Activated CD8-positive, alpha-beta T cell treated with anti-CD3 and anti-CD28 coated beads for 36 hours (primary cell): Measurements from ENCODE around the gene TTC21B. TPM values are rescaled to one million over a fixed set of nuclear protein-coding genes. Genes with fewer than 3 reads are reported as not detected.

ENCODE experiments used
- ATAC-seq: fragments of 200-7000 bp; cut with Tn5 transposase; one replicate; pipeline ENCODE4 v1.10.0; 2021; ENCODE audit warnings: mild to moderate bottlenecking, moderate library complexity
- CTCF ChIA-PET: fragments of 350-600 bp; sonication (Branson Sonifier 250); formaldehyde crosslinking; loops from one replicate; lab custom pipeline; 2021; ENCODE audit warnings: antibody characterized with exemption; lab: Charles Lee
- POLR2A ChIA-PET: fragments of 350-600 bp; sonication (Branson Sonifier 250); formaldehyde crosslinking; loops from one replicate; lab custom pipeline; 2021; ENCODE audit warnings: antibody characterized with exemption; lab: Charles Lee
- DNase-seq: peaks from one replicate; pipeline ENCODE4 v3.0.0-alpha.2; 2020
- H3K27ac Mint-ChIP-seq: one replicate; pipeline ENCODE4 v1.8.0; 2021; ENCODE audit warnings: mild to moderate bottlenecking, mixed read lengths
- H3K27me3 Mint-ChIP-seq: one replicate; pipeline ENCODE4 v1.8.0; 2021; ENCODE audit warnings: mixed read lengths
- H3K36me3 Mint-ChIP-seq: one replicate; pipeline ENCODE4 v1.8.0; 2021; ENCODE audit warnings: low read depth, mixed read lengths
- H3K4me1 Mint-ChIP-seq: one replicate; pipeline ENCODE4 v1.8.0; 2021; ENCODE audit warnings: low read depth, mixed read lengths
- H3K4me3 Mint-ChIP-seq: one replicate; pipeline ENCODE4 v1.8.0; 2021; ENCODE audit warnings: mild to moderate bottlenecking, moderate library complexity, mixed read lengths
- H3K9me3 Mint-ChIP-seq: one replicate; pipeline ENCODE4 v1.8.0; 2021; ENCODE audit warnings: mixed read lengths
- CTCF ChIP-seq: fragments of 200-600 bp; IDR thresholded peaks from one replicate; pipeline ENCODE4 v1.8.0; 2022; ENCODE audit warnings: antibody characterized with exemption, mild to moderate bottlenecking
- intact Hi-C: fragments of 100-400 bp; cut with micrococcal nuclease; formaldehyde crosslinking; loops from one replicate; pipeline ENCODE4 v1.10.0; 2022
- total RNA-seq, 2 experiments: library from RNA; stranded (reverse); gene quantifications; one replicate each; pipeline ENCODE4 v1.2.3, GENCODE V29; 2021

The TTC21B gene
- total RNA-seq, 2 experiments from 2014 or later: 22.1 to 24.1 TPM

GRCh38 chr2:165892526-165892925 is 61.0 kb downstream of the TTC21B start:
- POLR2A ChIA-PET: no interaction called here
- peaks cover 27% of the 10 kb centered on the region for H3K36me3 Mint-ChIP-seq
- no peak for TF ChIP-seq CTCF
- no peaks in the 10 kb centered on the region for H3K9me3 Mint-ChIP-seq
- intact Hi-C loops: no loop called here
- no peak overlapping the region for H3K27ac Mint-ChIP-seq
- no peaks in the 10 kb centered on the region for H3K27me3 Mint-ChIP-seq
- no peak overlapping the region for H3K4me3 Mint-ChIP-seq
- H3K4me1 Mint-ChIP-seq: no peaks in the 10 kb centered on the region
- CTCF ChIA-PET: no interaction called here
- ATAC-seq (no peak), DNase-seq (no peak)

- Mint-ChIP-seq H3K27me3 (no peaks in the 10 kb centered on the region), H3K27ac (no peak overlapping the region), H3K9me3 (no peaks in the 10 kb centered on the region), H3K36me3 (peaks cover 25% of the 10 kb centered on the region), H3K4me3 (no peak overlapping the region), H3K4me1 (no peaks in the 10 kb centered on the region)
- DNase-seq (no peak), ATAC-seq (no peak)
- intact Hi-C loops: no loop called here
- ChIA-PET POLR2A (no interaction called here), CTCF (interaction anchor here (0.8 kb wide), 1 partner anchor 17 kb away, joined by 3 read pairs; no protein-coding TSS in a partner anchor)
- no peak for TF ChIP-seq CTCF
Measured at GRCh38 chr2:165891943-165892342, 61.6 kb downstream of the TTC21B start.

- intact Hi-C loops: no loop called here
- TF ChIP-seq CTCF: no peak
- Mint-ChIP-seq H3K9me3 (no peaks in the 10 kb centered on the region), H3K4me1 (no peaks in the 10 kb centered on the region), H3K27ac (no peak overlapping the region), H3K36me3 (peaks cover 24% of the 10 kb centered on the region), H3K27me3 (no peaks in the 10 kb centered on the region), H3K4me3 (no peak overlapping the region)
- POLR2A ChIA-PET: no interaction called here
- no peak for ATAC-seq
- no peak for DNase-seq
- CTCF ChIA-PET: interaction anchor here (0.8 kb wide), 1 partner anchor 17 kb away, joined by 3 read pairs; no protein-coding TSS in a partner anchor
Measured at GRCh38 chr2:165891345-165891744, 62.2 kb downstream of the TTC21B start.

- no peak for DNase-seq
- TF ChIP-seq CTCF: no peak
- no peak overlapping the region for H3K4me3 Mint-ChIP-seq
- intact Hi-C loops: no loop called here
- H3K9me3 Mint-ChIP-seq: no peaks in the 10 kb centered on the region
- ChIA-PET CTCF (interaction anchor here (1.5 to 1.6 kb wide), 2 partner anchors 14 to 15 kb away, joined by 3 to 7 read pairs; no protein-coding TSS in a partner anchor), POLR2A (no interaction called here)
- no peak overlapping the region for H3K27ac Mint-ChIP-seq
- no peaks in the 10 kb centered on the region for H3K27me3 Mint-ChIP-seq
- ATAC-seq: no peak
- H3K36me3 Mint-ChIP-seq: peaks cover 23% of the 10 kb centered on the region
- no peaks in the 10 kb centered on the region for H3K4me1 Mint-ChIP-seq
Measured at GRCh38 chr2:165889798-165890197, 63.8 kb downstream of the TTC21B start.

GRCh38 chr2:165889158-165889557 is 64.4 kb downstream of the TTC21B start:
- POLR2A ChIA-PET: interaction anchor here (0.8 kb wide), 1 partner anchor 10 kb away, joined by 3 read pairs; no protein-coding TSS in a partner anchor

More at GRCh38 chr2:165889158-165889557, 64.4 kb downstream of the TTC21B start:
- intact Hi-C loops: no loop called here
- Mint-ChIP-seq H3K4me1 (no peaks in the 10 kb centered on the region), H3K9me3 (no peaks in the 10 kb centered on the region), H3K27ac (no peak overlapping the region), H3K27me3 (no peaks in the 10 kb centered on the region), H3K36me3 (peaks cover 26% of the 10 kb centered on the region), H3K4me3 (no peak overlapping the region)
- CTCF ChIA-PET: interaction anchor here (1.5 to 1.6 kb wide), 2 partner anchors 15 kb away, joined by 3 to 7 read pairs; no protein-coding TSS in a partner anchor
- TF ChIP-seq CTCF: no peak
- DNase-seq: no peak
- no peak for ATAC-seq
